ENCODE data around the gene NPM1.
A peak's percentile ranks its signal among the peaks of the same experiment; 100 is the strongest.

NPM1 gene

GRCh38 chr5:171451421-171451820 lies 63.8 kb downstream of the NPM1 start:
- TF ChIP-seq ELF4 (IDR thresholded peaks at IDR 0.05) (no peak), PKNOX1 (IDR thresholded peaks at IDR 0.05) (no peak), LEF1 (IDR thresholded peaks at IDR 0.05; ENCODE audit: borderline replicate concordance) (no peak), FOXM1 (IDR thresholded peaks at IDR 0.05; ENCODE audit: borderline replicate concordance) (no peak), HDGF (IDR thresholded peaks at IDR 0.05; ENCODE audit: borderline replicate concordance) (no peak), TARDBP (IDR thresholded peaks at IDR 0.05) (no peak)
- CTCF ChIA-PET, result no interaction called here

DNA sequence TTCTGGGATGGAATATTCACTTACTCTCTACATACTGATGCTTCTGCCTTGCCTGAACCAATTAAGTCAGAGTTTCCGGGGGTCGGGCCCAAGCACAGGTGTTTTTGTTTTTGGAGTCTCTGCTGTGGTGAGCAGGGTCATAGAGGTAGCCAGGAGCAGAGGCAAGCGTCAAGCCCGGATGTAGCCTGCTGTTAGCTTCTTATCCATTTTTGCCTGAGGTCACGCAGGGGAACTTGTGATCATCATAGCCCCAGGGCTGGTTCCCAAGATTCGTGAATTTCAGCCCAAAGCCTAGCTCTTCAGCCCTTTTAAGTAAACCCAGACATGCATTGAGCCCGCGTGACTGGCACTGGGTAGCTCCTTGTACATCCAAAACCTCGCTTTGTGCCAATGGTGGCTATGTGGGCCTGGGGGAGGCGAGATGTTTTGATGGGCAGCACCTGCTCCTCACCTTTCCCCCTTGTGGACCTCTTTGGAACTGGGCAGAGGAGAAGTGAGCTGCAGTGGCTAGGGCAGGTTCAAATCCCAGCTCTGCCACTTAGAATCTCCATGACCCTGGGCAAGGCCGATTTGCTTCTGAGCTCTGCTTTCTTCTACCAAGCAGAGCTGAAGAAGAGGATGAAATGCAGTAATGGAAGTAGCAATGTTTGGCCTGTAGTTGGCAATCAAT lies 65.5 kb downstream of the NPM1 start:
- TF ChIP-seq HDGF (IDR thresholded peaks at IDR 0.05; ENCODE audit: borderline replicate concordance), result no peak
- TF ChIP-seq LEF1 (IDR thresholded peaks at IDR 0.05; ENCODE audit: borderline replicate concordance), result no peak
- TF ChIP-seq ELF4 (IDR thresholded peaks at IDR 0.05), result no peak
- TF ChIP-seq TARDBP (IDR thresholded peaks at IDR 0.05), result no peak
- TF ChIP-seq BHLHE40 (IDR thresholded peaks at IDR 0.05; ENCODE audit: borderline replicate concordance), result no peak
- peak; percentile 39; the same call in 1 of the 2 replicates for TF ChIP-seq PKNOX1 (IDR thresholded peaks at IDR 0.05)
- no peak for DNase-seq (ENCODE audit: extremely low spot score)
- POLR2A ChIA-PET, result interaction anchor here (0.8 to 1.2 kb wide), 3 partner anchors 11 to 554 kb away, joined by 3 to 4 read pairs (median 3); partner anchors contain the start of gene NPM1
- CTCF ChIA-PET, result interaction anchor here (0.9 kb wide), 1 partner anchor 9 kb away, joined by 3 read pairs; no protein-coding TSS in a partner anchor

More at GRCh38 chr5:171451421-171451820, 63.8 kb downstream of the NPM1 start:
- no peak for DNase-seq (ENCODE audit: extremely low spot score)
- POLR2A ChIA-PET, result no interaction called here

- CTCF ChIA-PET, result no interaction called here
Measured at GRCh38 chr5:171453988-171454387, 66.3 kb downstream of the NPM1 start.

DNA sequence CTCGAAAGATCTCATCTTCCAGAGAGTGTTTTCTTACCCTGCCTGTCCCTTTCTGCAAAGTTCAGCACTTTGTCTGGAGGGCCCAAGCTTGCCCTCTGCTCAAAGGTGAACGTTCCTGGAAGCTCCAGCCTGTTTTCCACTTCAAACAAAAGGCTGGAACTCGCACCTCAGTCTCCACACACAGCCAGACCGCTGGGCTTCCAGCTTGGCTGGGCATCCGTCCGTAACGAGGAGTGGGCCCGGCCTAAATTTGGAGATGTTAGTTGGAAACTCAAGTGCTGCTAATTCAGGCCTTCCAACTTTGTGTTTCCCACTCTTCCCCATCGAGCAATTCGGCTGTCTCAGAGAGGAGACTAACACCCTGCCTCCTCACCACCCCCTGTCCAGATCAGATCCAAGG lies 66.9 kb downstream of the NPM1 start:
- no peak for TF ChIP-seq LEF1 (IDR thresholded peaks at IDR 0.05; ENCODE audit: borderline replicate concordance)
- TF ChIP-seq SP1 (IDR thresholded peaks at IDR 0.05), result no peak
- TF ChIP-seq BHLHE40 (IDR thresholded peaks at IDR 0.05; ENCODE audit: borderline replicate concordance), result no peak
- TF ChIP-seq TARDBP (IDR thresholded peaks at IDR 0.05), result no peak
- no peak for TF ChIP-seq SUZ12 (IDR thresholded peaks at IDR 0.05)
- no peak for TF ChIP-seq ELF4 (IDR thresholded peaks at IDR 0.05)
- TF ChIP-seq NFRKB (IDR thresholded peaks at IDR 0.05), result no peak
- no peak for TF ChIP-seq FOXM1 (IDR thresholded peaks at IDR 0.05; ENCODE audit: borderline replicate concordance)
- no peak for TF ChIP-seq ARNT (IDR thresholded peaks at IDR 0.05)
- no peak for TF ChIP-seq CTBP1 (IDR thresholded peaks at IDR 0.05; ENCODE audit: borderline replicate concordance)
- TF ChIP-seq ZNF384 (IDR thresholded peaks at IDR 0.05), result no peak
- TF ChIP-seq FOXK2 (IDR thresholded peaks at IDR 0.05), result no peak
- TF ChIP-seq PKNOX1 (IDR thresholded peaks at IDR 0.05), result no peak
- no peak for TF ChIP-seq L3MBTL2 (conservative IDR thresholded peaks at IDR 0.05)
- no peak for TF ChIP-seq FOXA1 (IDR thresholded peaks at IDR 0.05)
- CTCF ChIA-PET, result no interaction called here
- DNase-seq (ENCODE audit: extremely low spot score), result no peak
- POLR2A ChIA-PET, result no interaction called here

More at GRCh38 chr5:171453988-171454387, 66.3 kb downstream of the NPM1 start:
- no peak for DNase-seq (ENCODE audit: extremely low spot score)
- POLR2A ChIA-PET, result interaction anchor here (0.8 to 1.2 kb wide), 3 partner anchors 10 to 553 kb away, joined by 3 to 4 read pairs (median 3); partner anchors contain the start of gene NPM1
- TF ChIP-seq LEF1 (IDR thresholded peaks at IDR 0.05; ENCODE audit: borderline replicate concordance) (no peak), PKNOX1 (IDR thresholded peaks at IDR 0.05) (no peak), ELF4 (IDR thresholded peaks at IDR 0.05) (no peak)

GRCh38 chr5:171455522-171455921 lies 67.9 kb downstream of the NPM1 start:
- POLR2A ChIA-PET, result no interaction called here
- TF ChIP-seq ARNT (IDR thresholded peaks at IDR 0.05), result no peak
- TF ChIP-seq BHLHE40 (IDR thresholded peaks at IDR 0.05; ENCODE audit: borderline replicate concordance), result no peak
- no peak for TF ChIP-seq LEF1 (IDR thresholded peaks at IDR 0.05; ENCODE audit: borderline replicate concordance)
- TF ChIP-seq SUZ12 (IDR thresholded peaks at IDR 0.05), result no peak
- TF ChIP-seq ZNF384 (IDR thresholded peaks at IDR 0.05), result no peak
- TF ChIP-seq HDGF (IDR thresholded peaks at IDR 0.05; ENCODE audit: borderline replicate concordance), result no peak
- no peak for TF ChIP-seq FOXA1 (IDR thresholded peaks at IDR 0.05)
- no peak for TF ChIP-seq FOXM1 (IDR thresholded peaks at IDR 0.05; ENCODE audit: borderline replicate concordance)
- TF ChIP-seq ELF4 (IDR thresholded peaks at IDR 0.05), result no peak
- TF ChIP-seq L3MBTL2 (conservative IDR thresholded peaks at IDR 0.05), result no peak
- CTCF ChIA-PET, result no interaction called here
- DNase-seq (ENCODE audit: extremely low spot score), result no peak

- ChIA-PET CTCF (no interaction called here), POLR2A (no interaction called here)
- TF ChIP-seq HDGF (IDR thresholded peaks at IDR 0.05; ENCODE audit: borderline replicate concordance) (no peak), CTBP1 (IDR thresholded peaks at IDR 0.05; ENCODE audit: borderline replicate concordance) (no peak), L3MBTL2 (conservative IDR thresholded peaks at IDR 0.05) (no peak), BHLHE40 (IDR thresholded peaks at IDR 0.05; ENCODE audit: borderline replicate concordance) (no peak), NFRKB (IDR thresholded peaks at IDR 0.05) (no peak), FOXK2 (IDR thresholded peaks at IDR 0.05) (no peak), ELF4 (IDR thresholded peaks at IDR 0.05) (no peak), PKNOX1 (IDR thresholded peaks at IDR 0.05) (no peak), FOXM1 (IDR thresholded peaks at IDR 0.05; ENCODE audit: borderline replicate concordance) (no peak), ARNT (IDR thresholded peaks at IDR 0.05) (no peak), SUZ12 (IDR thresholded peaks at IDR 0.05) (no peak), LEF1 (IDR thresholded peaks at IDR 0.05; ENCODE audit: borderline replicate concordance) (no peak), ZNF384 (IDR thresholded peaks at IDR 0.05) (no peak), SP1 (IDR thresholded peaks at IDR 0.05) (no peak), FOXA1 (IDR thresholded peaks at IDR 0.05) (no peak)
- DNase-seq (ENCODE audit: extremely low spot score), result no peak
Measured at GRCh38 chr5:171457208-171457981, 69.7 kb downstream of the NPM1 start.
